ENCODE results near the gene CDHR5.

Gene CDHR5

GRCh38 chr11:618856-619627 is 5.7 kb downstream of the CDHR5 start:
- no peak for TF ChIP-seq CTCF (conservative IDR thresholded peaks at IDR 0.05)
- H3K27ac ChIP-seq = no peak overlapping the region

- H3K27ac ChIP-seq = no peak overlapping the region
- TF ChIP-seq CTCF (conservative IDR thresholded peaks at IDR 0.05) = no peak
Measured at GRCh38 chr11:617912-618682, 6.7 kb downstream of the CDHR5 start.

GRCh38 chr11:617199-617911 is 7.4 kb downstream of the CDHR5 start:
- no peak for TF ChIP-seq CTCF (conservative IDR thresholded peaks at IDR 0.05)

GRCh38 chr11:616320-617198 is 8.2 kb downstream of the CDHR5 start:
- peak overlapping the region; percentile 87 for H3K27ac ChIP-seq

More at GRCh38 chr11:617199-617911, 7.4 kb downstream of the CDHR5 start:
- no peak overlapping the region for H3K27ac ChIP-seq

GRCh38 chr11:615504-616319 is 9.0 kb downstream of the CDHR5 start, which contains the start of gene IRF7:
TSS of gene IRF7 (minus strand) at chr11:615950. CDS start at chr11:615364, 586 bp downstream.
- peak within 1 kb of the TSS; percentile 87 for H3K27ac ChIP-seq
- TF ChIP-seq CTCF (conservative IDR thresholded peaks at IDR 0.05) = no peak

More at GRCh38 chr11:616320-617198, 8.2 kb downstream of the CDHR5 start:
- TF ChIP-seq CTCF (conservative IDR thresholded peaks at IDR 0.05) = no peak
